Calu3 (cell line): ENCODE measurements around the gene CCDC116. TPM values are rescaled to one million over a fixed set of nuclear protein-coding genes. Genes with fewer than 3 reads are reported as not detected.

Source experiments
- BruUV-seq: library from RNA; stranded (reverse); fragments of 400-500 nt; replicated peaks from 2 replicates; lab custom pipeline; 2021; lab: Mats Ljungman, UMichigan
- CTCF ChIA-PET: fragments of 300-600 bp; sonication (Branson Sonifier 250); formaldehyde crosslinking; loops from one replicate; lab custom pipeline; 2022; ENCODE audit warnings: antibody characterized with exemption; lab: Charles Lee
- DNase-seq: peaks from one replicate; pipeline ENCODE4 v3.0.0; 2022
- H3K27ac Mint-ChIP-seq: one replicate; pipeline ENCODE4 v1.8.0; 2022; ENCODE audit warnings: mixed read lengths; ENCODE audit not compliant: unreplicated experiment
- H3K27me3 Mint-ChIP-seq: one replicate; pipeline ENCODE4 v1.8.0; 2022; ENCODE audit warnings: mixed read lengths; ENCODE audit not compliant: unreplicated experiment
- H3K36me3 Mint-ChIP-seq: one replicate; pipeline ENCODE4 v1.8.0; 2022; ENCODE audit warnings: mild to moderate bottlenecking, moderate library complexity, mixed read lengths; ENCODE audit not compliant: insufficient read depth, unreplicated experiment
- H3K4me1 Mint-ChIP-seq: one replicate; pipeline ENCODE4 v1.8.0; 2022; ENCODE audit warnings: mild to moderate bottlenecking, low read depth, mixed read lengths; ENCODE audit not compliant: unreplicated experiment
- H3K4me3 Mint-ChIP-seq: one replicate; pipeline ENCODE4 v1.8.0; 2022; ENCODE audit warnings: mild to moderate bottlenecking, low read depth, moderate library complexity, mixed read lengths; ENCODE audit not compliant: unreplicated experiment
- H3K9me3 Mint-ChIP-seq: one replicate; pipeline ENCODE4 v1.8.0; 2022; ENCODE audit warnings: low read depth, mixed read lengths; ENCODE audit not compliant: unreplicated experiment
- CTCF ChIP-seq: fragments of 200-600 bp; IDR thresholded peaks from one replicate; pipeline ENCODE4 v1.8.0; 2022; ENCODE audit warnings: antibody characterized with exemption; ENCODE audit not compliant: unreplicated experiment
- intact Hi-C: fragments of 100-400 bp; cut with micrococcal nuclease; formaldehyde crosslinking; loops from one replicate; pipeline ENCODE4 v1.10.0; 2022; ENCODE audit not compliant: unreplicated experiment
- total RNA-seq: library from RNA; stranded (reverse); gene quantifications from 2 replicates; pipeline ENCODE4 v1.2.3, GENCODE V29; 2022

Gene CCDC116
- total RNA-seq, 1 experiment from 2014 or later, result not detected

- no peaks in the 10 kb centered on the region for H3K9me3 Mint-ChIP-seq
- CTCF ChIA-PET, result interaction anchor here (0.5 to 2.8 kb wide), 7 partner anchors 14 to 60 kb away, joined by 3 to 42 read pairs (median 3); partner anchors contain the start of gene SDF2L1
- intact Hi-C loops, result no loop called here
- H3K4me1 Mint-ChIP-seq, result peaks cover 24% of the 10 kb centered on the region
- TF ChIP-seq CTCF, result no peak
- peak overlapping the region; percentile 71 for H3K27ac Mint-ChIP-seq
- H3K4me3 Mint-ChIP-seq, result peak overlapping the region; percentile 84
- BruUV-seq, result no TSS peak
- no peak for DNase-seq
- H3K36me3 Mint-ChIP-seq, result peaks cover 65% of the 10 kb centered on the region
- no peaks in the 10 kb centered on the region for H3K27me3 Mint-ChIP-seq
These were observed 3.9 kb upstream of the CCDC116 start for GRCh38 chr22:21628386-21629254.

GRCh38 chr22:21629255-21630149 is 3.1 kb upstream of the CCDC116 start, which contains the start of gene YDJC:
TSS of gene YDJC (minus strand) at chr22:21630022. CDS start at chr22:21630014, 8 bp downstream.
- intact Hi-C loops, result loop anchor here (1.0 kb wide), 1 partner anchor 22 kb away; no protein-coding TSS in a partner anchor
- peak; percentile 99 for DNase-seq
- Mint-ChIP-seq H3K27me3 (no peaks in the 10 kb centered on the region), H3K4me3 (peak within 1 kb of the TSS; percentile 84), H3K9me3 (no peaks in the 10 kb centered on the region), H3K4me1 (peaks cover 20% of the 10 kb centered on the region), H3K27ac (peak within 1 kb of the TSS; percentile 71), H3K36me3 (peaks cover 59% of the 10 kb centered on the region)
- CTCF ChIA-PET, result interaction anchor here (0.6 to 2.8 kb wide), 6 partner anchors 13 to 105 kb away, joined by 3 to 42 read pairs (median 5); partner anchors contain the start of gene SDF2L1
- TF ChIP-seq CTCF, result peak; percentile 69
- TSS peak; percentile 69 for BruUV-seq

GRCh38 chr22:21631025-21631424 is 1.5 kb upstream of the CCDC116 start:
- Mint-ChIP-seq H3K36me3 (peaks cover 44% of the 10 kb centered on the region), H3K4me3 (no peak overlapping the region), H3K27ac (peak overlapping the region; percentile 71), H3K4me1 (peaks cover 11% of the 10 kb centered on the region), H3K27me3 (no peaks in the 10 kb centered on the region), H3K9me3 (no peaks in the 10 kb centered on the region)
- CTCF ChIA-PET, result interaction anchor here (0.6 to 1.4 kb wide), 4 partner anchors 10 to 538 kb away, joined by 3 to 14 read pairs (median 4); partner anchors contain the start of gene SDF2L1
- no TSS peak for BruUV-seq
- DNase-seq, result no peak
- intact Hi-C loops, result no loop called here
- no peak for TF ChIP-seq CTCF

GRCh38 chr22:21632931-21633330 is 371 bp downstream of the CCDC116 start:
- no peak overlapping the region for H3K4me3 Mint-ChIP-seq
- BruUV-seq, result no TSS peak
- no peak for DNase-seq
- CTCF ChIA-PET, result no interaction called here
- peaks cover 8% of the 10 kb centered on the region for H3K4me1 Mint-ChIP-seq
- no peaks in the 10 kb centered on the region for H3K9me3 Mint-ChIP-seq
- H3K27ac Mint-ChIP-seq, result no peak overlapping the region
- intact Hi-C loops, result no loop called here
- no peak for TF ChIP-seq CTCF
- peaks cover 28% of the 10 kb centered on the region for H3K36me3 Mint-ChIP-seq
- H3K27me3 Mint-ChIP-seq, result no peaks in the 10 kb centered on the region
